Liver (tissue), 9 donors: Measurements from ENCODE around the gene ZNHIT2. TPM values are rescaled to one million over a fixed set of nuclear protein-coding genes. Genes with fewer than 3 reads are reported as not detected.

ENCODE experiments used
- DNase-seq: peaks from one replicate; pipeline ENCODE4 v3.0.0-alpha.2; 2017; ENCODE audit warnings: low spot score
- H3K27ac ChIP-seq, 2 donors: one replicate each; pipeline ENCODE4 v1.7.0; 2013; ENCODE audit warnings: inconsistent platforms in 2 of 2, low read length in 2 of 2, control low read depth in 1 of 2, low read depth in 1 of 2, mild to moderate bottlenecking in 1 of 2
- H3K27me3 ChIP-seq, 4 donors: one replicate each; pipeline versions ENCODE4 v1.6.1 to v1.7.0; 2013; ENCODE audit warnings: low read length in 3 of 4, inconsistent platforms in 1 of 4, mild to moderate bottlenecking in 1 of 4, moderate library complexity in 1 of 4; ENCODE audit not compliant: control insufficient read depth in 4 of 4, insufficient read depth in 4 of 4
- H3K36me3 ChIP-seq, 4 donors: one replicate each; pipeline versions ENCODE4 v1.6.1 to v1.7.0; 2013; ENCODE audit warnings: low read length in 3 of 4, mild to moderate bottlenecking in 3 of 4, low read depth in 1 of 4, moderate library complexity in 1 of 4; ENCODE audit not compliant: control insufficient read depth in 4 of 4, insufficient read depth in 3 of 4
- H3K4me1 ChIP-seq, 4 donors: one replicate each; pipeline versions ENCODE4 v1.6.1 to v1.7.0; 2013; ENCODE audit warnings: low read length in 3 of 4, mild to moderate bottlenecking in 3 of 4, moderate library complexity in 1 of 4; ENCODE audit not compliant: control insufficient read depth in 4 of 4, insufficient read depth in 4 of 4
- H3K4me3 ChIP-seq, 3 donors: one replicate each; pipeline versions ENCODE4 v1.6.1 to v1.7.0; 2013; ENCODE audit warnings: low read length in 3 of 3, control low read depth in 1 of 3, low read depth in 1 of 3, mild to moderate bottlenecking in 1 of 3
- H3K9ac ChIP-seq, 2 donors: one replicate each; pipeline ENCODE4 v1.7.0; 2013; ENCODE audit warnings: low read length in 2 of 2, mild to moderate bottlenecking in 2 of 2, moderate library complexity in 2 of 2, control low read depth in 1 of 2, low read depth in 1 of 2
- H3K9me3 ChIP-seq, 4 donors: one replicate each; pipeline versions ENCODE4 v1.6.1 to v1.7.0; 2013; ENCODE audit warnings: low read length in 3 of 4; ENCODE audit not compliant: control insufficient read depth in 4 of 4
- ATF3 ChIP-seq: IDR thresholded peaks from 2 replicates; pipeline ENCODE4 v1.6.1; 2016; ENCODE audit warnings: antibody characterized with exemption
- CTCF ChIP-seq: fragments of 150-350 bp; IDR thresholded peaks from 2 replicates; pipeline ENCODE4 v1.5.1; 2017; ENCODE audit warnings: improper control_type of control experiment, low read depth, low read length; ENCODE audit not compliant: missing input control
- EGR1 ChIP-seq, 2 donors: IDR thresholded peaks; 2 replicates each; pipeline ENCODE4 v1.6.1; 2016 to 2018; ENCODE audit warnings: antibody characterized with exemption in 2 of 2, low read depth in 2 of 2
- FOXA2 ChIP-seq: IDR thresholded peaks from 2 replicates; pipeline ENCODE4 v1.6.1; 2016; ENCODE audit warnings: antibody characterized with exemption
- GABPA ChIP-seq, 2 donors: IDR thresholded peaks in 1 of 2; conservative IDR thresholded peaks in 1 of 2; 2 replicates each; pipeline ENCODE4 v1.6.1; 2016; ENCODE audit warnings: antibody characterized with exemption in 2 of 2, mild to moderate bottlenecking in 1 of 2, moderate library complexity in 1 of 2
- MAX ChIP-seq: IDR thresholded peaks from 2 replicates; pipeline ENCODE4 v1.6.1; 2016; ENCODE audit warnings: antibody characterized with exemption
- RAD21 ChIP-seq, 2 donors: IDR thresholded peaks; 2 replicates each; pipeline ENCODE4 v1.6.1; 2016; ENCODE audit warnings: antibody characterized with exemption in 2 of 2, mild to moderate bottlenecking in 2 of 2
- REST ChIP-seq: IDR thresholded peaks from 2 replicates; pipeline ENCODE4 v1.6.1; 2016; ENCODE audit warnings: antibody characterized with exemption, mild to moderate bottlenecking
- RXRA ChIP-seq, 2 donors: IDR thresholded peaks; 2 replicates each; pipeline ENCODE4 v1.6.1; 2017 to 2018; ENCODE audit warnings: antibody characterized with exemption in 2 of 2, mild to moderate bottlenecking in 1 of 2
- TAF1 ChIP-seq: conservative IDR thresholded peaks from 2 replicates; pipeline ENCODE4 v1.6.1; 2016; ENCODE audit warnings: antibody characterized with exemption, mild to moderate bottlenecking
- YY1 ChIP-seq: IDR thresholded peaks from 2 replicates; pipeline ENCODE4 v1.6.1; 2016; ENCODE audit warnings: antibody characterized with exemption, mild to moderate bottlenecking
- WGBS: extraction: QIAGEN DNeasy Blood & Tissue Kit; methylation state at CpG from one replicate; pipeline ENCODE4 v1.1.7; 2013; 5-methylcytosine and 5-hydroxymethylcytosine counted together
- polyA plus RNA-seq, 2 donors: library from polyadenylated mRNA; stranded (reverse) in 1 of 2; unstranded in 1 of 2; fragments of 200-250 nt in 1 of 2; fragments of >200 nt in 1 of 2; fragmentation: Nextera tagmentation in 1 of 2; extraction: Ambion mirVana in 1 of 2; gene quantifications; one replicate each; pipeline versions ENCODE4 v1.2.1 to v1.2.3, GENCODE V29; 2013 to 2015
- total RNA-seq, 2 donors: library from RNA; depleted of rRNA; stranded (reverse); fragments of >200 nt; gene quantifications; one replicate each; pipeline ENCODE4 v1.2.3, GENCODE V29; 2014
- donor health status: healthy.
- donor health status: healthy.
- donor health status: healthy.
- donor health status: healthy.
- donor health status: healthy.

Gene ZNHIT2
- total and polyA plus RNA-seq, 4 donors: 2.2 to 13.9 (median 6.1) TPM

- no peak for TF ChIP-seq CTCF
- TF ChIP-seq RAD21 (IDR thresholded peaks at IDR 0.05): no peak
Measured at GRCh38 chr11:65128182-65129145, 11.0 kb upstream of the ZNHIT2 start (continued).

- H3K4me1 ChIP-seq: peaks cover 0 to 26% (median 20%) of the 10 kb centered on the region in 4 donors
- TF ChIP-seq ATF3 (no peak), RXRA (IDR thresholded peaks at IDR 0.05) (no peak), FOXA2 (no peak), MAX (no peak), TAF1 (no peak), REST (no peak), EGR1 (IDR thresholded peaks at IDR 0.05; ENCODE audit: low read depth in 2 of 2) (no peak), GABPA (IDR thresholded peaks at IDR 0.05 in 1 of 2, conservative IDR thresholded peaks at IDR 0.05 in 1 of 2) (no peak), YY1 (no peak)
- no peak overlapping the region for H3K27ac ChIP-seq
- no peak overlapping the region for H3K9ac ChIP-seq
- no peaks in the 10 kb centered on the region for H3K27me3 ChIP-seq
- H3K9me3 ChIP-seq: no peaks in the 10 kb centered on the region
- H3K4me3 ChIP-seq: no peak overlapping the region
- DNase-seq: no peak
- H3K36me3 ChIP-seq: peaks cover 39 to 79% (median 55%) of the 10 kb centered on the region in 4 donors
- WGBS: 92% methylated on average over 12 of the region's 12 CpGs
Measured at GRCh38 chr11:65127473-65128181, 10.1 kb upstream of the ZNHIT2 start.
